BLaER1 treated with 17β-estradiol and CSF1 and Interleukin-3, amounts not matched to agents 10 nM and 100 nM (cell line): Measurements from ENCODE around the gene NOS1AP.

ENCODE experiments used
- H3K27ac ChIP-seq, 11 experiments: shearing (Covaris generic); formaldehyde crosslinking; 2 replicates each; pipeline ENCODE4 v1.8.1; 2022
- H3K27me3 ChIP-seq, 11 experiments: shearing (Covaris generic); formaldehyde crosslinking; 2 replicates each; pipeline ENCODE4 v1.8.1; 2022
- H3K36me3 ChIP-seq, 11 experiments: shearing (Covaris generic); formaldehyde crosslinking; 2 replicates each; pipeline ENCODE4 v1.8.1; 2022
- H3K4me1 ChIP-seq, 10 experiments: shearing (Covaris generic); formaldehyde crosslinking; 2 replicates each; pipeline ENCODE4 v1.8.1; 2022
- H3K4me2 ChIP-seq, 11 experiments: shearing (Covaris generic); formaldehyde crosslinking; 2 replicates each; pipeline ENCODE4 v1.8.1; 2022
- H3K4me3 ChIP-seq, 10 experiments: shearing (Covaris generic); formaldehyde crosslinking; 2 replicates each; pipeline ENCODE4 v1.8.1; 2022
- H3K9ac ChIP-seq, 11 experiments: shearing (Covaris generic); formaldehyde crosslinking; 2 replicates each; pipeline ENCODE4 v1.8.1; 2022
- H3K9me3 ChIP-seq, 11 experiments: shearing (Covaris generic); formaldehyde crosslinking; replicated peaks in 1 of 11; 2 replicates each; pipeline ENCODE4 v1.8.1; 2022
- H4K20me1 ChIP-seq, 11 experiments: shearing (Covaris generic); formaldehyde crosslinking; 2 replicates each; pipeline ENCODE4 v1.8.1; 2022
- Cebpa-rat ChIP-seq, 11 experiments: shearing (Covaris generic); IDR thresholded peaks; 2 replicates each; pipeline ENCODE4 v1.8.1; 2022

NOS1AP gene

GRCh38 chr1:162026881-162027280 is 42.6 kb upstream of the NOS1AP start:
- TF ChIP-seq Cebpa-rat (IDR thresholded peaks at IDR 0.05) = no peak
- peak overlapping the region in 3 of 11 experiments; percentile 72 to 80 (median 79); a peak in 7 of 22 replicates for H3K27ac ChIP-seq
- peaks cover 0 to 22% (median 16%) of the 10 kb centered on the region in 11 experiments; a peak in 18 of 22 replicates for H3K27me3 ChIP-seq

GRCh38 chr1:162028726-162029125 is 40.8 kb upstream of the NOS1AP start:
- peaks cover 0 to 10% (median 5%) of the 10 kb centered on the region in 11 experiments; a peak in 12 of 22 replicates for H3K27me3 ChIP-seq
- no peak overlapping the region for H3K4me3 ChIP-seq
- no peak overlapping the region for H3K9ac ChIP-seq
- TF ChIP-seq Cebpa-rat (IDR thresholded peaks at IDR 0.05) = no peak
- peaks cover 10 to 60% (median 18%) of the 10 kb centered on the region in 10 experiments; a peak in 19 of 20 replicates for H3K4me1 ChIP-seq
- no peaks in the 10 kb centered on the region for H3K36me3 ChIP-seq
- H3K4me2 ChIP-seq = peak overlapping the region in 9 of 11 experiments; percentile 2 to 99 (median 41); a peak in 14 of 22 replicates
- H4K20me1 ChIP-seq = no peaks in the 10 kb centered on the region
- H3K27ac ChIP-seq = peak overlapping the region in 3 of 11 experiments; percentile 49 to 80 (median 79); a peak in 5 of 22 replicates
- H3K9me3 ChIP-seq = peaks cover 0 to 7% (median 0%) of the 10 kb centered on the region in 11 experiments; a peak in 1 of 22 replicates

More at GRCh38 chr1:162026881-162027280, 42.6 kb upstream of the NOS1AP start:
- Histone ChIP-seq H3K9me3 (peaks cover 0 to 7% (median 0%) of the 10 kb centered on the region in 11 experiments; a peak in 1 of 22 replicates), H4K20me1 (no peaks in the 10 kb centered on the region), H3K9ac (peak overlapping the region in 3 of 11 experiments; percentile 20 to 54 (median 37); a peak in 2 of 22 replicates), H3K4me2 (peak overlapping the region in 3 of 11 experiments; percentile 41 to 99 (median 94); a peak in 6 of 22 replicates), H3K36me3 (no peaks in the 10 kb centered on the region), H3K4me1 (peaks cover 6 to 70% (median 17%) of the 10 kb centered on the region in 10 experiments; a peak in 16 of 20 replicates), H3K4me3 (no peak overlapping the region)

GRCh38 chr1:162029157-162029556 is 40.3 kb upstream of the NOS1AP start:
- Histone ChIP-seq H3K9ac (no peak overlapping the region), H3K27ac (peak overlapping the region in 3 of 11 experiments; percentile 30 to 62 (median 44); a peak in 5 of 22 replicates), H3K4me2 (peak overlapping the region in 9 of 11 experiments; percentile 2 to 99 (median 41); a peak in 14 of 22 replicates), H3K27me3 (peaks cover 0 to 9% (median under 1%) of the 10 kb centered on the region in 11 experiments; a peak in 6 of 22 replicates), H3K9me3 (peaks cover 0 to 7% (median 0%) of the 10 kb centered on the region in 11 experiments; a peak in 1 of 22 replicates), H4K20me1 (no peaks in the 10 kb centered on the region), H3K4me1 (peaks cover 10 to 65% (median 19%) of the 10 kb centered on the region in 10 experiments; a peak in 19 of 20 replicates), H3K36me3 (no peaks in the 10 kb centered on the region), H3K4me3 (no peak overlapping the region)
- no peak for TF ChIP-seq Cebpa-rat (IDR thresholded peaks at IDR 0.05)

- Histone ChIP-seq H3K36me3 (no peaks in the 10 kb centered on the region), H4K20me1 (no peaks in the 10 kb centered on the region), H3K9ac (no peak overlapping the region), H3K9me3 (peaks cover 0 to 7% (median 0%) of the 10 kb centered on the region in 11 experiments; a peak in 1 of 22 replicates), H3K4me3 (no peak overlapping the region), H3K4me1 (peaks cover 5 to 61% (median 16%) of the 10 kb centered on the region in 10 experiments; a peak in 19 of 20 replicates), H3K27ac (no peak overlapping the region), H3K27me3 (peaks cover 0 to 9% (median 0%) of the 10 kb centered on the region in 11 experiments; a peak in 3 of 22 replicates), H3K4me2 (no peak overlapping the region)
- TF ChIP-seq Cebpa-rat (IDR thresholded peaks at IDR 0.05) = no peak
Observed at GRCh38 chr1:162030759-162031280, 38.7 kb upstream of the NOS1AP start.

GRCh38 chr1:162033428-162033827 is 36.1 kb upstream of the NOS1AP start:
- Histone ChIP-seq H3K9me3 (no peaks in the 10 kb centered on the region), H3K9ac (0 out of 22 replicates have a peak overlapping the region, but pooled peaks of 1 of the 11 experiments have one; percentile 4), H3K27me3 (peaks cover 0 to 9% (median 0%) of the 10 kb centered on the region in 11 experiments; a peak in 3 of 22 replicates), H4K20me1 (no peaks in the 10 kb centered on the region), H3K36me3 (no peaks in the 10 kb centered on the region), H3K4me3 (no peak overlapping the region), H3K27ac (no peak overlapping the region), H3K4me1 (peaks cover 5 to 35% (median 15%) of the 10 kb centered on the region in 10 experiments; a peak in 19 of 20 replicates), H3K4me2 (peak overlapping the region; percentile 7 to 72 (median 28); a peak in 16 of 22 replicates)
- no peak for TF ChIP-seq Cebpa-rat (IDR thresholded peaks at IDR 0.05)

GRCh38 chr1:162035241-162035640 is 34.2 kb upstream of the NOS1AP start:
- H4K20me1 ChIP-seq = no peaks in the 10 kb centered on the region
- H3K4me3 ChIP-seq = no peak overlapping the region
- peak overlapping the region in 3 of 11 experiments; percentile 0 to 44 (median 43); a peak in 4 of 22 replicates for H3K4me2 ChIP-seq
- H3K4me1 ChIP-seq = peaks cover 0 to 21% (median 10%) of the 10 kb centered on the region in 10 experiments; a peak in 16 of 20 replicates
- no peak overlapping the region for H3K27ac ChIP-seq
- no peak for TF ChIP-seq Cebpa-rat (IDR thresholded peaks at IDR 0.05)
- no peak overlapping the region for H3K9ac ChIP-seq
- H3K9me3 ChIP-seq = no peaks in the 10 kb centered on the region
- H3K27me3 ChIP-seq = peaks cover 0 to 9% (median 0%) of the 10 kb centered on the region in 11 experiments; a peak in 3 of 22 replicates
- no peaks in the 10 kb centered on the region for H3K36me3 ChIP-seq

- Histone ChIP-seq H3K9me3 (no peaks in the 10 kb centered on the region), H3K4me1 (peaks cover 0 to 21% (median 10%) of the 10 kb centered on the region in 10 experiments; a peak in 16 of 20 replicates), H3K27me3 (peaks cover 0 to 9% (median 0%) of the 10 kb centered on the region in 11 experiments; a peak in 3 of 22 replicates), H3K4me3 (no peak overlapping the region), H3K4me2 (no peak overlapping the region), H3K9ac (no peak overlapping the region), H3K36me3 (no peaks in the 10 kb centered on the region), H3K27ac (no peak overlapping the region), H4K20me1 (no peaks in the 10 kb centered on the region)
- no peak for TF ChIP-seq Cebpa-rat (IDR thresholded peaks at IDR 0.05)
Observed at GRCh38 chr1:162036163-162036562, 33.3 kb upstream of the NOS1AP start.

GRCh38 chr1:162038624-162039023 is 30.9 kb upstream of the NOS1AP start:
- no peaks in the 10 kb centered on the region for H4K20me1 ChIP-seq
- H3K36me3 ChIP-seq = no peaks in the 10 kb centered on the region
- no peak overlapping the region for H3K4me2 ChIP-seq
- peaks cover 0 to 5% (median 0%) of the 10 kb centered on the region in 11 experiments; a peak in 3 of 22 replicates for H3K27me3 ChIP-seq
- peak overlapping the region in 1 of 11 experiments; percentile 20; a peak in 1 of 22 replicates for H3K9ac ChIP-seq
- no peak for TF ChIP-seq Cebpa-rat (IDR thresholded peaks at IDR 0.05)
- H3K9me3 ChIP-seq = peaks cover 0 to 15% (median 11%) of the 10 kb centered on the region in 11 experiments; a peak in 17 of 22 replicates
- no peak overlapping the region for H3K27ac ChIP-seq
- peaks cover 0 to 16% (median 5%) of the 10 kb centered on the region in 10 experiments; a peak in 16 of 20 replicates for H3K4me1 ChIP-seq
- no peak overlapping the region for H3K4me3 ChIP-seq

GRCh38 chr1:162040001-162040400 is 29.5 kb upstream of the NOS1AP start:
- Histone ChIP-seq H3K27me3 (no peaks in the 10 kb centered on the region), H3K9me3 (peaks cover 0 to 15% (median 11%) of the 10 kb centered on the region in 11 experiments; a peak in 17 of 22 replicates), H3K4me2 (no peak overlapping the region), H3K27ac (no peak overlapping the region), H3K9ac (no peak overlapping the region), H3K4me3 (no peak overlapping the region), H3K4me1 (peaks cover 0 to 8% (median 3%) of the 10 kb centered on the region in 10 experiments; a peak in 4 of 20 replicates), H4K20me1 (no peaks in the 10 kb centered on the region), H3K36me3 (no peaks in the 10 kb centered on the region)
- TF ChIP-seq Cebpa-rat (IDR thresholded peaks at IDR 0.05) = no peak
